C4-2B (cell line): ENCODE data around the gene OR2V2.

Source experiments
- CTCF ChIP-seq: fragments of 450-650 bp; conservative IDR thresholded peaks from 2 replicates; pipeline ENCODE4 v1.5.1; 2017; ENCODE audit warnings: mild to moderate bottlenecking
- ZFX ChIP-seq: fragments of 450-650 bp; IDR thresholded peaks from 2 replicates; pipeline ENCODE4 v1.6.1; 2017

DNA sequence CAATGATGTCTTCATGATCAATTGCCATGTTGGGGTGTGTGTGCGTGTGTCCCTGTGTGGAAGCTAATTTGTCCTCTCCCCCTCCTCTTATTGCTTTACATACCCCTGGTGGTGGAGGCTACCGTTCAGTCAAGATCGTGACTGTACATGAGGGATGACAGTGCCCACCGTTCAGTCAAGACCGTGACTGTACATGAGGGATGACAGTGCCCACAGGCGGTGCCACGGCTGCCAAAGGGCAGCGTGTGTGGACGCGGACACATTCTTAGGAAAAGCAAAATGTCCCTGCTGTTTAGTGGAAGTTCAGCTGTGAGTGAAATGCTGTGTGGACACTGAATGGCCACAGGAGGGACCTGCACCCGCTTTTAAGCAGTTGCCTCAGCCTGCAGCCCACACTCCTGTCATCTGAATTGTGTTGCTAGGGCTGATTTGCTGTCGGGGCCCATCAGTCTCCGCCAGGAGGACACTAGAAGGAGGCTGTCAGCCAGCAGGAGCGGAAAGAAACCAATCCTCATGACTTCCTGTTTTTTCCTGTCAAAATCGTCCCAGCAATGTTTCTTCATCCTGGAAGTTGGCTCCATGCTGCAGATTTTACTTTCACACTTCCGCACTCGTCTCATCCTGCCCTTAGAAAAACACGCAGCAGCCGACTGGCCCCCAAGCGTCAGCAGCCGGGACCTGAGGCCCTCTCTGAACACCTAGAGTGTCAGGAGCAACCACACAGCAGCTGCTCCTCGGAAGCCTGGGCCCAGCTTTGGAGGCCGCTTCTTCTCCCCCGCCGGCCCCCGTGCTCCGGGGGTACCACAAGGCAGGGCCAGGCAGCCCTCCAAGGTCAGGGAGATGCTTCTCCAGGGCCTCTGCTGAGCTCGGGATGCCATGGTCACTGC, 25.5 kb upstream of the OR2V2 start:
- TF ChIP-seq CTCF (no peak), ZFX (no peak)
